SK-N-SH (cell line): ENCODE results near the gene WIPI1. TPM values are rescaled to one million over a fixed set of nuclear protein-coding genes. Genes with fewer than 3 reads are reported as not detected.

Experiments
- CTCF ChIA-PET: fragments of 300-600, 350-600 bp; formaldehyde crosslinking; extraction: SDS; loops from one replicate; lab custom pipeline; 2021; lab: Yijun Ruan, JAX
- POLR2A ChIA-PET: fragments of 350-600 bp; sonication (Branson Sonifier 250); formaldehyde crosslinking; extraction: SDS; loops from one replicate; lab custom pipeline; 2020; ENCODE audit warnings: antibody characterized with exemption, inconsistent platforms; lab: Yijun Ruan, JAX
- DNase-seq: peaks from one replicate; pipeline ENCODE4 v3.0.0; 2012
- H2AFZ ChIP-seq: fragments of 200-600 bp; sonication (generic); 2 replicates; pipeline ENCODE4 v1.8.1; 2016; ENCODE audit warnings: antibody characterized with exemption, mild to moderate bottlenecking, low read depth
- H3F3A ChIP-seq: fragments of 200-600 bp; sonication (generic); replicated peaks from 2 replicates; pipeline ENCODE3; 2016; ENCODE audit warnings: antibody characterized with exemption, mild to moderate bottlenecking; ENCODE audit not compliant: insufficient read depth
- H3K27ac ChIP-seq, 2 experiments: fragments of 200-500 bp in 1 of 2; fragments of 200-600 bp in 1 of 2; sonication (Bioruptor generic) in 1 of 2; sonication (generic), shearing (Covaris generic) in 1 of 2; 2 replicates each; pipeline versions ENCODE4 v1.5.1 to v1.6.1; 2014 to 2016; ENCODE audit warnings: low read depth in 2 of 2, inconsistent platforms in 1 of 2, low read length in 1 of 2, mild to moderate bottlenecking in 1 of 2, mixed read lengths in 1 of 2
- H3K27me3 ChIP-seq: fragments of 200-600 bp; sonication (generic), shearing (Covaris generic); 2 replicates; pipeline ENCODE4 v1.6.1; 2016; ENCODE audit warnings: mixed run types; ENCODE audit not compliant: insufficient read depth
- H3K36me3 ChIP-seq, 2 experiments: fragments of 200-500 bp in 1 of 2; fragments of 200-600 bp in 1 of 2; sonication (Bioruptor generic) in 1 of 2; sonication (generic) in 1 of 2; replicated peaks in 1 of 2; 2 replicates each; pipeline versions ENCODE3 to v1.5.1; 2014 to 2016; ENCODE audit warnings: low read length in 1 of 2, mild to moderate bottlenecking in 1 of 2; ENCODE audit not compliant: insufficient read depth in 2 of 2, control insufficient read depth in 1 of 2
- H3K4me1 ChIP-seq, 2 experiments: fragments of 200-500 bp in 1 of 2; fragments of 200-600 bp in 1 of 2; sonication (Bioruptor generic) in 1 of 2; sonication (generic), shearing (Covaris generic) in 1 of 2; 2 replicates each; pipeline versions ENCODE4 v1.5.1 to v1.6.1; 2014 to 2016; ENCODE audit warnings: low read depth in 1 of 2, low read length in 1 of 2, mixed run types in 1 of 2; ENCODE audit not compliant: insufficient read depth in 2 of 2, control insufficient read depth in 1 of 2
- H3K4me2 ChIP-seq: fragments of 200-600 bp; sonication (generic), shearing (Covaris generic); 2 replicates; pipeline ENCODE4 v1.6.1; 2017; ENCODE audit warnings: mixed run types
- H3K4me3 ChIP-seq, 2 experiments: fragments of 200-500 bp in 1 of 2; fragments of 200-600 bp in 1 of 2; sonication (Bioruptor generic) in 1 of 2; sonication (generic), shearing (Covaris generic) in 1 of 2; 2 replicates each; pipeline versions ENCODE4 v1.5.1 to v1.8.1; 2014 to 2016; ENCODE audit warnings: low read depth in 2 of 2, inconsistent platforms in 1 of 2, low read length in 1 of 2, mild to moderate bottlenecking in 1 of 2, mixed read lengths in 1 of 2, moderate library complexity in 1 of 2
- H3K79me2 ChIP-seq: fragments of 200-600 bp; sonication (generic); 2 replicates; pipeline ENCODE4 v1.8.1; 2017; ENCODE audit warnings: mild to moderate bottlenecking; ENCODE audit not compliant: insufficient read depth
- H3K9ac ChIP-seq: fragments of 200-600 bp; sonication (generic); 2 replicates; pipeline ENCODE4 v1.6.1; 2017; ENCODE audit warnings: mixed run types
- H3K9me2 ChIP-seq: fragments of 200-600 bp; sonication (generic); 2 replicates; pipeline ENCODE4 v1.6.1; 2017; ENCODE audit warnings: mixed run types
- H3K9me3 ChIP-seq: fragments of 200-600 bp; sonication (generic); 2 replicates; pipeline ENCODE4 v1.6.1; 2017; ENCODE audit warnings: mixed run types, mild to moderate bottlenecking, moderate library complexity
- H4K20me1 ChIP-seq: fragments of 200-600 bp; sonication (generic); 2 replicates; pipeline ENCODE4 v1.6.1; 2017; ENCODE audit warnings: mild to moderate bottlenecking, mixed run types; ENCODE audit not compliant: insufficient read depth
- ELF1 ChIP-seq: IDR thresholded peaks from 2 replicates; pipeline ENCODE4 v1.4.0; 2012
- FOSL2 ChIP-seq: IDR thresholded peaks from 2 replicates; pipeline ENCODE4 v1.4.0; 2012; ENCODE audit warnings: low read depth, mild to moderate bottlenecking, moderate library complexity, borderline replicate concordance
- GATA2 ChIP-seq: sonication (generic); formaldehyde crosslinking; IDR thresholded peaks from 2 replicates; pipeline ENCODE4 v1.5.0; 2020; ENCODE audit warnings: mild to moderate bottlenecking, missing genetic modification reagents
- MEF2A ChIP-seq: IDR thresholded peaks from 2 replicates; pipeline ENCODE4 v1.4.0; 2012; ENCODE audit warnings: low read depth, borderline replicate concordance
- RFX5 ChIP-seq: IDR thresholded peaks from 2 replicates; pipeline ENCODE4 v1.6.1; 2012; ENCODE audit warnings: mild to moderate bottlenecking, improper control_type of control experiment, low read length
- RXRA ChIP-seq: IDR thresholded peaks from 2 replicates; pipeline ENCODE4 v1.4.0; 2012; ENCODE audit warnings: low read depth, mild to moderate bottlenecking, borderline replicate concordance
- SIN3A ChIP-seq: IDR thresholded peaks from 2 replicates; pipeline ENCODE4 v1.6.1; 2012; ENCODE audit warnings: low read depth, mild to moderate bottlenecking, low read length, moderate library complexity, borderline replicate concordance
- SMC3 ChIP-seq: IDR thresholded peaks from 2 replicates; pipeline ENCODE4 v1.6.1; 2012; ENCODE audit warnings: low read depth, low read length, improper control_type of control experiment
- TAF1 ChIP-seq: IDR thresholded peaks from 2 replicates; pipeline ENCODE4 v1.6.1; 2012; ENCODE audit warnings: low read depth, mild to moderate bottlenecking, low read length, moderate library complexity, borderline replicate concordance
- TCF12 ChIP-seq: IDR thresholded peaks from 2 replicates; pipeline ENCODE4 v1.4.0; 2012
- TEAD4 ChIP-seq: IDR thresholded peaks from 2 replicates; pipeline ENCODE4 v1.4.0; 2012; ENCODE audit warnings: mild to moderate bottlenecking, borderline replicate concordance; ENCODE audit not compliant: insufficient read depth
- USF1 ChIP-seq: IDR thresholded peaks from 2 replicates; pipeline ENCODE4 v1.4.0; 2012; ENCODE audit warnings: low read depth, borderline replicate concordance
- WGBS: methylation state at CpG from one replicate; pipeline ENCODE4 v1.1.6; 2017; ENCODE audit warnings: low lambda C conversion rate; 5-methylcytosine and 5-hydroxymethylcytosine counted together
- polyA plus RNA-seq, 3 experiments: library from polyadenylated mRNA; depleted of rRNA; stranded (reverse); fragments of >200 nt; gene quantifications; 2 replicates each; pipeline ENCODE4 v1.2.3, GENCODE V29; 2012
- TF ChIP-seq, protein P1 (sequence below): IDR thresholded peaks from 2 replicates; pipeline ENCODE4 v1.4.0; 2012; ENCODE audit warnings: low read depth
- TF ChIP-seq, protein P2 (sequence below): IDR thresholded peaks from 2 replicates; pipeline ENCODE4 v1.4.0; 2012; ENCODE audit warnings: low read depth, borderline replicate concordance
- TF ChIP-seq, protein P3 (sequence below): IDR thresholded peaks from 2 replicates; pipeline ENCODE4 v1.6.1; 2012; ENCODE audit warnings: mild to moderate bottlenecking, low read depth, low read length, moderate library complexity

Gene WIPI1
- polyA plus RNA-seq, 1 of the 3 experiments (the other 2 are of a cell fraction) = 52.7 TPM

DNA sequence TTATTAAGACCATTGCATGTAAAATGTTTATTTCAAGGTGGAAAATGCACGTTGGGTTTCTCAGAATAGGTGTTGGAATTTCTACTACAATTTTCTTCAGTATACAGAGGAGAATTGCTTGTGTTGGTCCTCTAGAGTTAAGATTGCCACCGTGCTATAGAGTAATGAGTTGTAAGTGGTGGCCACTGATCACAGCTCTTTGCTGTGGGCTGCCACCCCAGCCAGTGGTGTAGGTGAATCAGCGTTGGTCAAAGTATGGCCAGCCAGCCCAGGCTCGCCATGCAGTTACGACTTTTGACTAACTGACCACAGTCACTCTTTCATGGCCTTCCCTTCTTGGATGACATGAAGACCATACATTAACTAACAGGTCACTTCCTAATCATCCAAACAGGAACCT lies 42.3 kb upstream of the WIPI1 start:
- DNase-seq = no peak
- H3F3A ChIP-seq = peaks cover 9% of the 10 kb centered on the region
- H3K4me1 ChIP-seq = peaks cover 0 to 6% of the 10 kb centered on the region in 2 experiments; a peak in 1 of 4 replicates
- no peak overlapping the region for H3K27ac ChIP-seq
- CTCF ChIA-PET = interaction anchor here (1.6 to 3.4 kb wide), 2 partner anchors 9 to 33 kb away, joined by 4 to 21 read pairs; no protein-coding TSS in a partner anchor
- no peak overlapping the region for H3K9ac ChIP-seq
- no peak overlapping the region for H3K4me3 ChIP-seq
- H3K79me2 ChIP-seq = no peaks in the 10 kb centered on the region
- no peaks in the 10 kb centered on the region for H3K9me3 ChIP-seq
- TF ChIP-seq MEF2A = no peak
- TF ChIP-seq TAF1 = no peak
- TF ChIP-seq, protein P1, sequence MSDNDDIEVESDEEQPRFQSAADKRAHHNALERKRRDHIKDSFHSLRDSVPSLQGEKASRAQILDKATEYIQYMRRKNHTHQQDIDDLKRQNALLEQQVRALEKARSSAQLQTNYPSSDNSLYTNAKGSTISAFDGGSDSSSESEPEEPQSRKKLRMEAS = no peak
- TF ChIP-seq SIN3A = no peak
- TF ChIP-seq RXRA = no peak
- TF ChIP-seq USF1 = no peak
- no peak for TF ChIP-seq GATA2
- TF ChIP-seq TEAD4 = no peak
- TF ChIP-seq ELF1 = no peak
- TF ChIP-seq TCF12 = no peak
- no peak for TF ChIP-seq SMC3
- TF ChIP-seq, protein P2, sequence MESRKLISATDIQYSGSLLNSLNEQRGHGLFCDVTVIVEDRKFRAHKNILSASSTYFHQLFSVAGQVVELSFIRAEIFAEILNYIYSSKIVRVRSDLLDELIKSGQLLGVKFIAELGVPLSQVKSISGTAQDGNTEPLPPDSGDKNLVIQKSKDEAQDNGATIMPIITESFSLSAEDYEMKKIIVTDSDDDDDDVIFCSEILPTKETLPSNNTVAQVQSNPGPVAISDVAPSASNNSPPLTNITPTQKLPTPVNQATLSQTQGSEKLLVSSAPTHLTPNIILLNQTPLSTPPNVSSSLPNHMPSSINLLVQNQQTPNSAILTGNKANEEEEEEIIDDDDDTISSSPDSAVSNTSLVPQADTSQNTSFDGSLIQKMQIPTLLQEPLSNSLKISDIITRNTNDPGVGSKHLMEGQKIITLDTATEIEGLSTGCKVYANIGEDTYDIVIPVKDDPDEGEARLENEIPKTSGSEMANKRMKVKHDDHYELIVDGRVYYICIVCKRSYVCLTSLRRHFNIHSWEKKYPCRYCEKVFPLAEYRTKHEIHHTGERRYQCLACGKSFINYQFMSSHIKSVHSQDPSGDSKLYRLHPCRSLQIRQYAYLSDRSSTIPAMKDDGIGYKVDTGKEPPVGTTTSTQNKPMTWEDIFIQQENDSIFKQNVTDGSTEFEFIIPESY = no peak
- no peak for TF ChIP-seq RFX5
- TF ChIP-seq FOSL2 = no peak
- TF ChIP-seq, protein P3, sequence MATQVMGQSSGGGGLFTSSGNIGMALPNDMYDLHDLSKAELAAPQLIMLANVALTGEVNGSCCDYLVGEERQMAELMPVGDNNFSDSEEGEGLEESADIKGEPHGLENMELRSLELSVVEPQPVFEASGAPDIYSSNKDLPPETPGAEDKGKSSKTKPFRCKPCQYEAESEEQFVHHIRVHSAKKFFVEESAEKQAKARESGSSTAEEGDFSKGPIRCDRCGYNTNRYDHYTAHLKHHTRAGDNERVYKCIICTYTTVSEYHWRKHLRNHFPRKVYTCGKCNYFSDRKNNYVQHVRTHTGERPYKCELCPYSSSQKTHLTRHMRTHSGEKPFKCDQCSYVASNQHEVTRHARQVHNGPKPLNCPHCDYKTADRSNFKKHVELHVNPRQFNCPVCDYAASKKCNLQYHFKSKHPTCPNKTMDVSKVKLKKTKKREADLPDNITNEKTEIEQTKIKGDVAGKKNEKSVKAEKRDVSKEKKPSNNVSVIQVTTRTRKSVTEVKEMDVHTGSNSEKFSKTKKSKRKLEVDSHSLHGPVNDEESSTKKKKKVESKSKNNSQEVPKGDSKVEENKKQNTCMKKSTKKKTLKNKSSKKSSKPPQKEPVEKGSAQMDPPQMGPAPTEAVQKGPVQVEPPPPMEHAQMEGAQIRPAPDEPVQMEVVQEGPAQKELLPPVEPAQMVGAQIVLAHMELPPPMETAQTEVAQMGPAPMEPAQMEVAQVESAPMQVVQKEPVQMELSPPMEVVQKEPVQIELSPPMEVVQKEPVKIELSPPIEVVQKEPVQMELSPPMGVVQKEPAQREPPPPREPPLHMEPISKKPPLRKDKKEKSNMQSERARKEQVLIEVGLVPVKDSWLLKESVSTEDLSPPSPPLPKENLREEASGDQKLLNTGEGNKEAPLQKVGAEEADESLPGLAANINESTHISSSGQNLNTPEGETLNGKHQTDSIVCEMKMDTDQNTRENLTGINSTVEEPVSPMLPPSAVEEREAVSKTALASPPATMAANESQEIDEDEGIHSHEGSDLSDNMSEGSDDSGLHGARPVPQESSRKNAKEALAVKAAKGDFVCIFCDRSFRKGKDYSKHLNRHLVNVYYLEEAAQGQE = no peak
- TF ChIP-seq, all 33 proteins: peak for 0
- Histone ChIP-seq H3K27me3 (no peaks in the 10 kb centered on the region; the same call in 1 of the 2 replicates), H3K9me2 (no peaks in the 10 kb centered on the region), H2AFZ (no peak overlapping the region; the same call in 1 of the 2 replicates), H3K36me3 (no peaks in the 10 kb centered on the region), H4K20me1 (no peaks in the 10 kb centered on the region), H3K4me2 (no peak overlapping the region)
- 57% methylated on average over 5 of the region's 5 CpGs for WGBS
- POLR2A ChIA-PET = no interaction called here
